SK-N-DZ (cell line): Measurements from ENCODE around the gene SMC5.

Experiments used
- DNase-seq: peaks from one replicate; pipeline ENCODE4 v3.0.0-alpha.2; 2015; ENCODE audit warnings: low spot score
- small RNA-seq, 2 experiments: library from RNA; depleted of rRNA; stranded (forward); fragments of <200 nt; gene quantifications; one replicate each; pipeline ENCODE3, GENCODE V24; 2014

Gene SMC5

DNA sequence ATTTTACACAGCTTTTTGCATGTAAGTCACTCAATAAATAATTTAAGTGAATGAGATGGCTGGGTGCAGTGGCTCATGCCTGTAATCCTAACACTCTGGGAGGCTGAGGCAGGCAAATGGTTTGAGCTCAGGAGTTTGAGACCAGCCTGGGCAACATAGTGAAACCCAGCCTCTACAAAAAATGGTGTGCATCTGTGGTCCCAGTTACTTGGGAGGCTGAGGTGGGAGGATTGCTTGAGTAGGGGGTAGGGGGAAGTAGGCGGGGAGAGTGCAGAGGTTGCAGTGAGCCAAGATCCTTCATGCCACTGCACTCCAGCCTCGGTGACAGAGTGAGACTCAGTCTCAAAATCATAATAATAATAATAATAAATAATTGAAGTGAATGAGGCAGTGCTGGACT is 145.5 kb downstream of the SMC5 start:
- DNase-seq = no peak

Small RNA genes lying within 50 kb of the gene (small RNA-seq; reads per million reads assigned to genes)
- gene RF00019 = 0 reads per million in 2 experiments
